ENCODE measurements around the gene PEAK3. TPM values are rescaled to one million over a fixed set of nuclear protein-coding genes. Genes with fewer than 3 reads are reported as not detected.

The PEAK3 gene, protein sequence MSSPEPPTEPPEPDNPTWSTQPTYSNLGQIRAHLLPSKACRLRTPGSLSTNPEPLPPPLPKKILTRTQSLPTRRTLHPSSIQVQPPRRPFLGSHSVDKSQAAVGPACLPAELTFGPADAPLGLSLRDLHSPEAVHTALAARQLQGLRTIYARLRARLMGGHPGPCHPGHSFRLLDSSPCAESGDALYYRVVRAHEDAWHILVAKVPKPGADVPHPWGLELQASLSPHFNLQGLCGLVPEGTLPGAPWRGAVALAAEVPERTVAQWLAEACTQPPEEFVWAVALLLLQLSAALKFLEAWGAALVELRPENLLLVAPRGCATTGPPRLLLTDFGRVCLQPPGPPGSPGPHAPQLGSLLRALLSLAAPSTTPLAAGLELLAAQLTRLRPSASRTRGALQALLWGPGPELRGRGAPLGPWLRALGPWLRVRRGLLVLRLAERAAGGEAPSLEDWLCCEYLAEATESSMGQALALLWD
- total RNA-seq, result 1 to 10 TPM in 1 of 4 donors, under 1 TPM in 3; 0.27 to 1.6 (median 0.59) TPM

DNA sequence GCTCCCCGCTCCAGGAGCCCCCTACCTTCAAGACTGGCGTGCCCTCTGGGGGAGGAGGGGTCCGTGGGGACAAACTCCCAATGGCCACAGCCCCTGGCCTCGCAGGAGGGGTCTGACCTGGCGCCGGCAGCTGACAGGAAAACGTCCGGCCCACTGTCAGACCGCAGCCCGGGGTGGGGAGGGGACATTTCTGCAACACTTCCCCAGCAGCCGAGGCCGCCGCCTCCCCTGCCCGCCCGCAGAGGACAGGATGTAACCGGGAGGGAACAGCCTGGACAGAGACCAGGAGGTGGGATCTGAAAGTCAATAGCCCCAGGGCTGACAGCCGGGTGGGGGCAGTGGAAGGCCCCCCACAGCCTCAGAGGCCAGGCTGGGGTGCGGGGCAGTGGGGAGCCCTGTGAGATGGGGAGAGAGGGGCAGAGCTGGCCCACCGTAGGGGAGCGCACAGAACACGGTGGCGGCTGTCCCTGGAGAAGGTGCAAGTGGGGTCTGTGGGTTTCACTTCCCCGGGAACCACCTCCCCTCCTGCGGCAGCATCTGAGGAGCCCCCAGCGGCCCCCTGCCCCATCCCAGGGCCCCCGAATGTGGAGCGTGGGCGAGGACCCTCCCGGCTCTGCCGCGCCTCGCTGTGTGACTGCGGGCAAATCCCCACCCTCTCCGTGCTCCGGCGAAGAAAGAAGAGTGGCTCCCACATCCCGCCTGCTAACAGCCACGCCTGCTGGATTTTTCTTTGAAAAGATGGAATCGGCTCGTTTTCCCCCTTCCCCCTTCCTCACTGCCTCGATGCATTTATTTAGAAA is at the start of gene PEAK3:
Gene PEAK3, minus strand, starts transcription at position 114 of the 800 bp plus-strand sequence. CDS start 1,244 bp downstream, outside the sequence.
- 17 to 26% methylated on average over 13 to 15 of the region's 41 CpGs for WGBS, 2 donors
- H3K27me3 ChIP-seq, result no peaks in the 10 kb centered on the region
- TF ChIP-seq, protein P1, sequence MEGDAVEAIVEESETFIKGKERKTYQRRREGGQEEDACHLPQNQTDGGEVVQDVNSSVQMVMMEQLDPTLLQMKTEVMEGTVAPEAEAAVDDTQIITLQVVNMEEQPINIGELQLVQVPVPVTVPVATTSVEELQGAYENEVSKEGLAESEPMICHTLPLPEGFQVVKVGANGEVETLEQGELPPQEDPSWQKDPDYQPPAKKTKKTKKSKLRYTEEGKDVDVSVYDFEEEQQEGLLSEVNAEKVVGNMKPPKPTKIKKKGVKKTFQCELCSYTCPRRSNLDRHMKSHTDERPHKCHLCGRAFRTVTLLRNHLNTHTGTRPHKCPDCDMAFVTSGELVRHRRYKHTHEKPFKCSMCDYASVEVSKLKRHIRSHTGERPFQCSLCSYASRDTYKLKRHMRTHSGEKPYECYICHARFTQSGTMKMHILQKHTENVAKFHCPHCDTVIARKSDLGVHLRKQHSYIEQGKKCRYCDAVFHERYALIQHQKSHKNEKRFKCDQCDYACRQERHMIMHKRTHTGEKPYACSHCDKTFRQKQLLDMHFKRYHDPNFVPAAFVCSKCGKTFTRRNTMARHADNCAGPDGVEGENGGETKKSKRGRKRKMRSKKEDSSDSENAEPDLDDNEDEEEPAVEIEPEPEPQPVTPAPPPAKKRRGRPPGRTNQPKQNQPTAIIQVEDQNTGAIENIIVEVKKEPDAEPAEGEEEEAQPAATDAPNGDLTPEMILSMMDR (IDR thresholded peaks at IDR 0.05), result no peak
- TF ChIP-seq POLR2A (IDR thresholded peaks at IDR 0.05), result peak in 1 of 2 donors; percentile 12
- H3K4me3 ChIP-seq (replicated peaks in 1 of 3), result peak within 1 kb of the TSS in 1 of 3 donors; percentile 15
- H3K4me1 ChIP-seq, result peaks cover 0 to 11% of the 10 kb centered on the region in 2 donors
- intact Hi-C loops (cut with DNase I), result no loop called here
- no peaks in the 10 kb centered on the region for H3K9me3 ChIP-seq
- no peaks in the 10 kb centered on the region for H3K36me3 ChIP-seq
- H3K27ac ChIP-seq, result peak within 1 kb of the TSS in 1 of 3 donors; percentile 28
- DNase-seq, result peak; percentile 50

DNA sequence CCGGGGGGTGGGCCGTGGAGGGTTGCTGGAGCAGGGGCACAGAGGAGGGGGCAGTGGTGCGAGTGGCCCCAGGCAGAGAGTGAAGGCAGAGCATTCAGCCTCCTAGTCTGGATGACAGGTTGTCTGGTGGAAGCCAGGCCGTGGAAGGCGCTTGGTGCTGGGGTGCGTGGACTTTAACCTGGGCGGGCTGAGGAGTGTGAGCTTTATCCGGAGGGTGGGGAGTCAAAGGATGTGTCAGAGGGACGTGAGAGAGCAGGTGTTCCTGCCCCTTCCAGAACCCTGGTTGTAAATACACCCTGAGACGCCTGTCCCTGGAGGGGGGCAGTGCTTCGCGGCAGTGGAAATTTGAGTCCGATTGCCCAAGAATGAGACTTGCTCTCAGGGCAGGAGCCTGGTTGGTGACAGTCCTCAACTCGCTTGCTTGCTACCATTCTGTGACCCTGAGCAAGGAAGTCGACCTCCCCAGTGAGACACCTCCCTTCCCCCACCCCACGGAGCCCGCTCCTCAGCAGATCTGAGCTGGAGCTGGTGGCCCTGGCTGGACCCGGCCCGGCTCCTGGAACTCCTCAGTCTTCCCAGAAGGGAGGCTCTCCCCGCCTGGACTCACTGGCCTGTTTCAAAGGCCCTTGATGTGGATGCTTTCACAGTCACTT is 48.8 kb upstream of the PEAK3 start:
- TF ChIP-seq, protein P1 (IDR thresholded peaks at IDR 0.05), result no peak
- H3K36me3 ChIP-seq, result no peaks in the 10 kb centered on the region
- H3K9me3 ChIP-seq, result no peaks in the 10 kb centered on the region
- peaks cover 40 to 60% of the 10 kb centered on the region in 2 donors for H3K4me1 ChIP-seq
- intact Hi-C loops (cut with DNase I), result loop anchor here (5.0 kb wide), 1 partner anchor 93 kb away; the partner anchor contains the start of genes PLEKHJ1 and SF3A2
- peak; percentile 14 to 20 for DNase-seq
- no peak overlapping the region for H3K4me3 ChIP-seq (replicated peaks in 1 of 3)
- 70 to 78% methylated on average over 18 to 19 of the region's 20 CpGs for WGBS, 2 donors
- no peaks in the 10 kb centered on the region for H3K27me3 ChIP-seq
- no peak overlapping the region for H3K27ac ChIP-seq

DNA sequence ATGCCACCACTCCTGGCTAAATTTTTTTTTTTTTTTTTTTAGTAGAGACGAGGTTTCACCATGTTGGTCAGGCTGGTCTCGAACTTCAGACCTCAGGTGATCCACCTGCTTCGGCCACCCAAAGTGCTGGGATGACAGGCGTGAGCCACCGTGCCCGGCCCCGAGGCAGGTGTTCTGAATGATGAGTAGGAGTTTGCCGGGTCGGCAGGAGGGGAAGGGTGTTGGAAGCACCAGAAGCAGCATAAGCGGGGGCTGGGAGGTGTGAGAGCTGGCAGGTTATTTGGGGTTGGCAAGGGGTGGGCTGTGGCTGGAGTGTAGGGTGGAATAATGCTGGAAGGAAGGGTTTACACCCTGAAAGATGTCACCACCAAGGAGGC is 48.3 kb upstream of the PEAK3 start:
- Histone ChIP-seq H3K27ac (no peak overlapping the region), H3K4me1 (peaks cover 40 to 60% of the 10 kb centered on the region in 2 donors), H3K4me3 (replicated peaks in 1 of 3) (no peak overlapping the region)

DNA sequence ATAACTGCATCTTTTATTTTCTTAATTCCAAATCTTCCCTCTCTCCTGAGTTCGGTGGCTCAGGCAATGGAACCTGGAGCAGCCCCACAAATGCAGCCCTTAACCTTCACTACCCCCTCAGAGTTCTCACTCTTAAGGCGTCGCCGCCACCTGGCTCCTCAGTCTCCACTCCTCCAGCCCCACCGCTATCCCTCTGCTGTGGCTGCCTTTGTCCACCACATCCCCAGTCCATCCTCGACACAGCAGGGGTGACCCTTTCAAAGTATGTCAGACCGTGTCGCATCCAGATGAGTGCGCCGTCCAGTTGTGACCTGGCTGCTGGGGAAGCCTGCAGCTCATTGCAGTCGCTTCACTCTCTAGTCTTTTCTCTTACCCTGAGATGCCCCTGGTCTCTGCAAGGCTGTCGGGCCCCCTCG is 47.5 kb upstream of the PEAK3 start:
- no peak overlapping the region for H3K27ac ChIP-seq
- no peak for DNase-seq
- 62 to 68% methylated on average over 13 of the region's 13 CpGs for WGBS, 2 donors
- intact Hi-C loops (cut with DNase I), result no loop called here
- H3K4me1 ChIP-seq, result peaks cover 40 to 60% of the 10 kb centered on the region in 2 donors
- peak overlapping the region in 2 of 3 donors; percentile 60 to 84 for H3K4me3 ChIP-seq (replicated peaks in 1 of 3)
- no peaks in the 10 kb centered on the region for H3K9me3 ChIP-seq
- H3K36me3 ChIP-seq, result no peaks in the 10 kb centered on the region
- no peaks in the 10 kb centered on the region for H3K27me3 ChIP-seq
- no peak for TF ChIP-seq POLR2A (IDR thresholded peaks at IDR 0.05)
- TF ChIP-seq, protein P1 (IDR thresholded peaks at IDR 0.05), result no peak

More for the DNA sequence above, 48.3 kb upstream of the PEAK3 start:
- DNase-seq, result no peak
- 82 to 85% methylated on average over 10 of the region's 10 CpGs for whole genome bisulfite sequencing, 2 donors
- intact Hi-C loops (cut with DNase I), result loop anchor here (5.0 kb wide), 1 partner anchor 93 kb away; the partner anchor contains the start of genes PLEKHJ1 and SF3A2
- H3K36me3 ChIP-seq, result no peaks in the 10 kb centered on the region
- H3K27me3 ChIP-seq, result no peaks in the 10 kb centered on the region
- TF ChIP-seq POLR2A (IDR thresholded peaks at IDR 0.05), result no peak
- TF ChIP-seq, protein P1 (IDR thresholded peaks at IDR 0.05), result no peak
- no peaks in the 10 kb centered on the region for H3K9me3 ChIP-seq

Data from thyroid gland (tissue), 4 donors.